Ovary (tissue), 9 donors: ENCODE measurements around the gene MT1X. TPM values are rescaled to one million over a fixed set of nuclear protein-coding genes. Genes with fewer than 3 reads are reported as not detected.

Experiments
- DNase-seq, 5 donors: peaks; one replicate each; pipeline ENCODE4 v3.0.0-alpha.2; 2019 to 2020
- H3K27ac ChIP-seq, 2 donors: fragments of 200-600 bp; one replicate each; pipeline versions ENCODE4 v1.5.1 to v1.8.0; 2019 to 2022
- H3K27me3 ChIP-seq: fragments of 200-600 bp; one replicate; pipeline ENCODE4 v1.8.0; 2022
- H3K36me3 ChIP-seq: fragments of 200-600 bp; sonication (generic); one replicate; pipeline ENCODE4 v1.5.1; 2019
- H3K4me1 ChIP-seq: one replicate; pipeline ENCODE4 v1.8.1; 2013; ENCODE audit warnings: mild to moderate bottlenecking, moderate library complexity; ENCODE audit not compliant: insufficient read depth
- H3K4me3 ChIP-seq: fragments of 200-600 bp; sonication (generic); one replicate; pipeline ENCODE4 v1.5.1; 2017
- H3K9me3 ChIP-seq, 2 donors: fragments of 200-600 bp in 1 of 2; sonication (generic) in 1 of 2; one replicate each; pipeline versions ENCODE4 v1.5.1 to v1.8.1; 2013 to 2019; ENCODE audit warnings: mild to moderate bottlenecking in 1 of 2, moderate library complexity in 1 of 2
- CTCF ChIP-seq, 3 donors: fragments of 450-650 bp in 2 of 3; fragments of 200-600 bp in 1 of 3; IDR thresholded peaks; one replicate each; pipeline versions ENCODE4 v1.5.1 to v1.8.0; 2016 to 2022; ENCODE audit warnings: antibody characterized with exemption in 3 of 3, mild to moderate bottlenecking in 1 of 3
- EP300 ChIP-seq: sonication (generic); formaldehyde crosslinking; IDR thresholded peaks from one replicate; pipeline ENCODE4 v1.6.1; 2017; ENCODE audit warnings: antibody characterized with exemption
- POLR2A ChIP-seq: fragments of 450-650 bp; IDR thresholded peaks from one replicate; pipeline ENCODE4 v1.6.1; 2017; ENCODE audit warnings: antibody characterized with exemption, mild to moderate bottlenecking, moderate library complexity
- WGBS, 3 donors: extraction: QIAGEN DNeasy Blood & Tissue Kit in 1 of 3; methylation state at CpG; one replicate each; pipeline versions ENCODE4 v1.1.5 to v1.1.7; 2013 to 2017; 5-methylcytosine and 5-hydroxymethylcytosine counted together
- intact Hi-C, 4 donors: fragments of 100-400 bp; cut with DNase I; formaldehyde crosslinking; loops; one replicate each; pipeline versions ENCODE4 v1.11.0 to v1.15.1; 2022 to 2023
- polyA plus RNA-seq, 2 donors: library from polyadenylated mRNA; stranded (reverse); fragments of 200-250 nt in 1 of 2; fragments of 350-450 nt in 1 of 2; fragmentation: Illumina TruSeq in 1 of 2; extraction: RNeasy Lipid Tissue Mini Kit (QIAGEN cat#74804) in 1 of 2; gene quantifications; one replicate each; pipeline ENCODE4 v1.2.3, GENCODE V29; 2013 to 2014
- total RNA-seq, 7 donors: library from RNA; depleted of rRNA in 2 of 7; stranded (reverse); fragments of >200 nt in 2 of 7; fragmentation: NEBNext Ultra II Directional in 3 of 7; extraction: Animal tissue kit (Norgen Biotek cat#: 25700) in 3 of 7; gene quantifications; one replicate each; pipeline versions ENCODE4 v1.1.0 to v1.2.4, GENCODE V29; 2016 to 2023
- donor health status: DM: no; HTN: no; CAD: no; lungs with moderate emphysema.
- donor health status: DM: no; HTN: no; CAD: no.
- donor health status: Bipolar disorder and iron deficiency.
- donor health status: DM: yes; HTN: yes; CAD: no.
- donor health status: DM: no; HTN: no; CAD: no.
- donor health status: DM: yes; HTN: yes; CAD: no.

The MT1X gene
- total and polyA plus RNA-seq, 9 donors = 10.0 to 1,106 (median 141) TPM

- Histone ChIP-seq H3K4me1 (peaks cover 3% of the 10 kb centered on the region), H3K9me3 (no peaks in the 10 kb centered on the region), H3K36me3 (no peaks in the 10 kb centered on the region), H3K27ac (no peak overlapping the region), H3K27me3 (no peaks in the 10 kb centered on the region), H3K4me3 (no peak overlapping the region)
- DNase-seq = no peak
- 85 to 95% (median 86%) methylated on average over 1 of the region's 1 CpG for WGBS, 3 donors
- TF ChIP-seq CTCF (IDR thresholded peaks at IDR 0.05) = no peak
- no peak for TF ChIP-seq POLR2A
- TF ChIP-seq EP300 = no peak
- intact Hi-C loops = no loop called here
Observed at GRCh38 chr16:56645311-56645710, 37.0 kb upstream of the MT1X start.

GRCh38 chr16:56645838-56646237, 36.4 kb upstream of the MT1X start:
- H3K4me1 ChIP-seq = peaks cover 3% of the 10 kb centered on the region
- intact Hi-C loops = no loop called here
- H3K27me3 ChIP-seq = no peaks in the 10 kb centered on the region
- no peaks in the 10 kb centered on the region for H3K36me3 ChIP-seq
- WGBS, 3 donors = 0 to 43% (median 0%) methylated on average over 1 of the region's 1 CpG
- no peaks in the 10 kb centered on the region for H3K9me3 ChIP-seq
- no peak overlapping the region for H3K27ac ChIP-seq
- DNase-seq = no peak
- no peak for TF ChIP-seq CTCF (IDR thresholded peaks at IDR 0.05)
- TF ChIP-seq POLR2A = no peak
- no peak for TF ChIP-seq EP300
- H3K4me3 ChIP-seq = no peak overlapping the region

GRCh38 chr16:56647641-56648431, 34.4 kb upstream of the MT1X start:
- no peaks in the 10 kb centered on the region for H3K27me3 ChIP-seq
- intact Hi-C loops = no loop called here

GRCh38 chr16:56649271-56649670, 33.0 kb upstream of the MT1X start:
- WGBS, 3 donors = 77 to 88% (median 88%) methylated on average over 2 of the region's 2 CpGs
- intact Hi-C loops = no loop called here

More at GRCh38 chr16:56647641-56648431, 34.4 kb upstream of the MT1X start:
- Histone ChIP-seq H3K36me3 (no peaks in the 10 kb centered on the region), H3K4me3 (no peak overlapping the region), H3K27ac (no peak overlapping the region), H3K9me3 (no peaks in the 10 kb centered on the region), H3K4me1 (peaks cover 3% of the 10 kb centered on the region)
- no peak for DNase-seq
- 24 to 40% (median 39%) methylated on average over 24 to 33 of the region's 33 CpGs for WGBS, 3 donors
- no peak for TF ChIP-seq POLR2A
- no peak for TF ChIP-seq CTCF (IDR thresholded peaks at IDR 0.05)
- TF ChIP-seq EP300 = no peak

More at GRCh38 chr16:56649271-56649670, 33.0 kb upstream of the MT1X start:
- H3K4me3 ChIP-seq = no peak overlapping the region
- no peak for DNase-seq
- H3K27me3 ChIP-seq = no peaks in the 10 kb centered on the region
- no peaks in the 10 kb centered on the region for H3K4me1 ChIP-seq
- H3K9me3 ChIP-seq = no peaks in the 10 kb centered on the region
- no peak overlapping the region for H3K27ac ChIP-seq
- TF ChIP-seq EP300 (no peak), CTCF (IDR thresholded peaks at IDR 0.05) (no peak)
- no peaks in the 10 kb centered on the region for H3K36me3 ChIP-seq
